Inflammatory macrophage (primary cell): ENCODE results near the gene PARL.

Source experiments
- DNase-seq, 2 donors: peaks; one replicate each; pipeline ENCODE4 v3.0.0-alpha.2; 2020 to 2022

PARL gene

DNA sequence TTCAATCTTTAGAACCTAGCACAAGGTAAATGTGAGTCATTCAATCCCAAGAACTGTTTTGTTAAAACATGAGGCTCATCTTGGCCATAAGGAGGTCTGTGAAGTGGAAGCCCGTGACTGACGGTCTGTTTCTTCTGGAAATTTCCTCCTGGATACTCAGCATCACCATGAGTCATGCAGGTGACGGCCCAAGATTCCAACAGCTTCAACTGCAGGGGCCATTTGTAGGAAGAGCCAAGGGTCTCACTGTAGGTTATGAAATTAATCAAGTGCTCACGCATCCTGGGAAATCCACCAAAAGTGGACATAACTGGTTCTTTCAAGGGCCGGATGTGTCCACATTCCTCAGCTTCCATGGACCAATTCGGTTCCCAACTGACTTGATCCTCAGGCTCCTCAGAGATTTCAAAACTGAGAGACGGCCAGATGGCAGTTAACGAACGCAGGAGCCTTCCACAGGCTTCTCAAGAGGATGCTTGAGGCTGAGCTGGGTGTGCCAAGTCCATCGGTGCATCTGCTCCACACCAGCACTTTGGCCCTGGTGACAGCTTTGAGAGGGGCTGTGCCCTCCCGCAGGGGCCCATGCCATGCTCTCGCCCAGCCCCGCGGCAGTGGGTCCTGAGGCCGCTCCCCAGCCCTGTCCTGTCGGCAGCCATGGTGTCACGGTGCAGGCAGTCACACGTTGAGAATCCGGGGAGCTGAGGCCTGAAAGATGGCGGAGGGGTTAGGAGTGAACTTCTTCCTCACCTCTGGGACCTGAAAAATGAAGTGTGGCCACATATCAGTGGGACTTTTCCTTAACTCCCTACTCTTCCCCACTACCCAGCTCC is 67.8 kb downstream of the PARL start:
- DNase-seq = no peak

DNA sequence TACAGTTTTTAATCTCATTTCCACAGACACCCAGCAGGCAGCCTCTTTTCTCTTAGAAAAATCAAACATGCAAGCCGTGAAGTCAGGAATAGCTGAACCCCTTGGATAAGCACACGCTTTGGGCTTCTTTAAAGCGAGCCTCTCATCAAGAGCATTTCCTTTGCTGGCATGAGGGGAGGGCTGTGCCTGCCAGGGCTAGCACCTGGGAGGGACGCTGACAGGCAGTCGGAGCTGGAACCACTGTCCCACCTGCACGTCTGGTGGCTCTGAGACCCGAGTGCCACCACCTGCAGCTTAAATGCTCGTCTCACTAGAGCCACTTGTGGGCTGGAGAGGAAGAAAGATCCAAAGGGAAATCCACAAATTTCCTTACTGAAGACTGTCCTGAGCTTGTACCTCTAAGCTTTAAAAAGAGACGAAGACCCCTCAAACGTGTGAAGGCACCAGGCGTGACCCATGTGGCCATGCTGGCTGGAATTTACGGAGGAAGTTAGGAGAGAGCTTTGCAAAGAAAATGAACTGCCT is 68.7 kb downstream of the PARL start:
- no peak for DNase-seq

DNA sequence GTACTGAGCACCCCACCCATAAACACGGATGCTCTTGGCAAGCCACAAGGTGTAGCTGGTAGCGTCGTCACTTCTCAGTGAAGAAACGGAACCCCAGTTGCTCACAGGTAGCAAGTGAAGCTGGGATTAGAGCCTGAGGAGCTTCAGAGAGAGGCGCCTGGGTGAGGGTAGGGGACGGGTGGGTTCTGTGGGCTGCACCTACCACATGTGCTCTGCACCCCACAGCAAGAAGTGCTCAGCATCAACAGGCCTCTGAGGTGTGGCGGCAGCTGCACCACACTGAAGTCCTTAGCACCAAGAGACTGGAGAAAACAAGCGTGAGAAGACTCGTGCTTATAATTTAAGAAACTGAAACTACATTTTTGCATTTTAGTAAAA is 69.1 kb downstream of the PARL start:
- DNase-seq = no peak

DNA sequence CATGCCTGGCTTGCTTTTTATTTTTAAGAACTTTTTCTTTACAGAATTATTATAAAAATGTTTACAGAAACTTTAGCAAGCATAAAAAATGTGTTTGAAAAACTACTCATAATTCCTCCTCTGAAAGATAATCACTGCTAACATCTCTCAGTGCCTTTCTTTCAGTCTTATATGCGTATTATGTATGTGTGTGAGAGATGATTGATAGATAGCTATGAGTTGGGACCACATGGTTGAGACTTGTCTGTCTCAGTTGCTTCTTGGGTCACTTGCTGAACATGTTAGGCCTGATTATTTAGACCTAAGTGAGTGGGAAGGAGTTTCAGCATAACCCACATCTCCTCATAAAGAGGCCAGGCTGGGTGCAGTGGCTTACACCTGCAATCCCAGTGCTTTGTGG is 70.4 kb downstream of the PARL start:
- DNase-seq = no peak

DNA sequence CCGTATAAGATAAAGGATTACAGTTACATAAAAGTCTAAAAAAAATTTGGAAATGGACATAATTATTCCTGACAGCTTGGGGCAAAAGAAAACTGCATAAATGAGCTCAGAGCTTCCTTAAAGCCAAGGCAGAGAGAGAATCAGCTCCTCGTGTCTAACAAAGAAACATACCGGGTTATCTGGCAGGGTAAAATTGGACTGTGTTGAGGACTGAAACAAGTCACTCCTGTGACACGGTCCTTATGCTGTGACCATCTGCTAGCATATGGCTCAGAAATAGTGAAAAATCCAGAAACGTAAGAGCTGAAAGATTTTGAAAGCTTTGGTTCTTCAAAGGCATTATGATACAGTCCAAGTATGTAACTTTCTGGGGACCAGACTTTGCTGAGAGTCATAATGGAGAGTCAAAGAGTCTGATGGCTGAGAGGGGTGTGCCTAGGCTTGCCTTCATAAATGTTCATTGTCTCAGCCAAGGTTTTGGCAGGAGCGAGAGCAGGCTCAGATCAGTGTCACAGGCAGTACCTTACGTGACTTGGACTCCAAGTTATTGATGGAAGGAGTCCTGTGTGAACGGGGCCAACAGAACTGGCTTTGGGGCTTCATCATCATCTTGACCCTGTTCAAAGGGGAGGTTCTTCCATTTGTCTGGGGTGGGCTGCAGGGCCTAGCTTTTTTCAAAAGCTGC is 71.8 kb downstream of the PARL start:
- DNase-seq = no peak

DNA sequence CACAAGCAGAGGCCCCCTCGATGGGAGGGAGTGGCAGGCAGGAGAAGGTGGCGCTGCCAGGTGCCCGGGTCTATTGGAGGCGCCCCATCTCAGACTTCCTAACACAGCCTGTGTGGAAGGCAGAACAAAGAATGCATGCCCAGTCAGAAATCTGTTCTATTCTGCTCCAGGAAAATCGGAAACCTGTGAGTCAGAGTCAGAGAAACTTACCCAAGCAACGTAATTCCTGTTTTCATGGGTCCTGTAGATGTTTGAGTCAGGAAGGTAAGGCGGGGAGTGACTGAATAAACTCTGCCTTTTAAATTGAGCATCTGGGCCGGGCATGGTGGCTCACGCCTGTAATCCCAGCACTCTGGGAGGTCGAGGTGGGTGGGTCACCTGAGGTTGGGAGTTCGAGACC is 73.0 kb downstream of the PARL start:
- no peak for DNase-seq

DNA sequence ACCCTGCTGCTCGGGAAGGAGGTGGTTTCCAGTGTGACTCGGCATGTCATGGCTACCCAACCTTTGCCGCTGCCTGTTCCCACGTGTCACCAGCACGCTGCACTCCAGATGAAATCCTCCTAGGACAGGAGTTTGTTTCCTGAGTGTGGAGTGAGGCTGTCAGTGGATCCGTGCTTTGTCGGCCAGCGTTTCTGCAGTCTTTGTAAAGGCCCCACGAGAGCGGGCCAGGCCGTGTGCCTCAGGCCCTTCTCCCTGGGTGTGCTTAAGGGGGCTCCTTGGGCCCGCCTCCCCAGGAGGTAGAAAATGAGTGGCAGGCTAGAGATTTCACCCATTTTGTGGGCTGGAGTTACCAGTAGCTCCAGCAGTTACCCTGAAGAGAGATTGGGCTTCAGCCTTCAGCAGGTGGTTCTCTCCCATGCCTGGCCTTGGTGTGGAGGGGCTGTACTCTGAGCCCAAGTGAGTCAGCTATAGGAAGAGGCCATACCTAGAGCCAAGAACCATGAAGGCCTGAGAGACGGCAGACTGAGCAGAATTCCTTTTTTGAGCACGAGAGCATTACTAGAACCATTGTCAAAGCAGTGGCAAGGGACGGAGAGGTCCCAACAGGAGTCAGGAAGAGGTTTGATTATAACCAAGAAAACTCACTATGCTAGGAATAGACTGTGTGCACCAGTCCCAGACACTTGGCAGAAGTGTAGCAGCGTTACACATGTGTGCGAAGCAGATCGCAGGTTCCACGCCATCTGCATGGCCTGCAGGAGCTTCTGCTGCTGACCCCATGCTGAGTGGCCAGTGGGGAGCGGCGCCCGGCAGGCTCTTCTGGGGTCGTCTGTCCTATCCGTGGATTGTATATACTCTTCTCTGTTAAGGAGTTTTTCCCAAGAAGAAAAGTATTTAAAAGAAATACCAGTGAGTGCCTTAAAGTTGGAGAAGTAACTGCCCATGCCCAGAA is 73.8 kb downstream of the PARL start:
- no peak for DNase-seq

DNA sequence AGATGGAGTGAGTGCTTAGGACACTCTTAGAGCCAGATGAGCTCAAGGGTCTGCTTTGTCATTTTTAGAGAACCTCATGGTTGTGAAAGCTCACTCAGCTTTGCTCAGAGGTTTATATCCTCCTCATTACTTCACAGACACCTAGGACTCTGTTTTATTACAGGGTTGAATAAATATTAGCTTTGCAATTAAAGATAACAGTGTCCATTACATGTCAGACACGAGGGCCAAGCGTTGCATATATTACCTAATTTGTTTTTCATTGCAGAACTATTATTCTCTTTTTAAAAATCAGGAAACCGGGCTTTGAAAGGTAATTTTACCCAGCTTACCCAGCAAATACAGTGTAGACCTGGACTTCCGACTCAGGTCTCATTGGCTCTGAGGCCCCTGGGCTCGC is 75.4 kb downstream of the PARL start:
- DNase-seq = no peak

DNA sequence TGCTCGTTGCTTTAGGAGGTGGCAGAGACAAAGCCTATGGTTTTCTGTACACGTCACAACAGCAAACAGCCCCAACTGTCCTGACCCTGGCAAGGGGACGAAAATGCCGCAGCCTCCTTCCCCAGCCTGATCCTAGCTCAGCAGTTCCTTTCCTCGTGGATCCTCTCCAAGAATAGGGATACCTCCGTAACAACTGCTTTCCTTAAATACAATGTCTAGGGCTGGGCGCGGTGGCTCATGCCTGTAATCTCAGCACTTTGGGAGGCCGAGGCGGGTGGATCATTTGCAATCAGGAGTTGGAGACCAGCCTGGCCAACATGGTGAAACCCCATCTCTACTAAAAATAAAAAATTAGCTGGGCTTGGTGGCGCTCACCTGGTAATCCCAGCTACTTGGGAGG is 76.3 kb downstream of the PARL start:
- no peak for DNase-seq

DNA sequence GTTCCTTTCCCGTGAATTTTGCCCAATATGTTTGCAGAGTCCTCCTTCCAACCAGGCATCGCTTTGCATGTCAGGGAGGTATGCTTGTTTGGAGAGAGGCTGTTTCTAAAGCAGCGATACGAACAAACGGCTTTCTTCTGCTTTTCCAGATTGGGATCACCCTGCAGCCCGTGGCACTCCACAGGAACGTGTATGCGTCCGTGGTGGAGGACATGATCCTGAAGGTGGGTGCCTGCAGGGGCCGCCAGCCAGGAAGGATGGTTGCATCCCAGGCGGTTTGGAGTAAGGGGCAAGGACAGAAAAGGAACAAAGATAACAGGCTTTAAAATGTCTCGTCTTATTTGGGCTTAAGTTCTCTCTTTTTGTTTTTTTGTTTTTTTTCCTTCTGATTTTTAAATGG is 76.8 kb downstream of the PARL start:
- no peak for DNase-seq

DNA sequence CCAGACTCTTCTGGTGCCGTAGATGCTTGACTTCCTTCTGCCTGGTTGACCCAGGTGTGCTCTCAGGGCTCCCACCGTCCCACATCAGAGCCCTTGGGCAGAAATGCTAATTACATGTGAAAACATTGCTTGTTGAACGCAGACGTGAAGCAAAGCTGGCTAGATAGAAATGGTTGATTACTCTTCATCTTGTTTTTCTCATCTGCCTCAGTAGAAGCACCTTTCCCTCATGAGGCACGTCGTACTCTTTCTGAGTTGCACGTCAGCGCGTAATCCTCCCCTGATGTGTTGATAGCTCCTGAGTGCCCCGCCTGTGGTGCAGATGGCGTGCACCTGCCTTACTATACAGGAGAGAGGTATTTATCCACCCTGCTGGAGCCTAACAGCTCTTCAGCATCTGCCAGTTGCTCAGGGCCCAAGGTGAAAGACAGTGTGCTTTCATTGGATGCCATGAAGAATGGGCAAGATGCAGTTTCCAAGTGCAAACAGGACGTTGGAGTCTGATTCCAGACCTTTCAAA is 77.4 kb downstream of the PARL start:
- no peak for DNase-seq

DNA sequence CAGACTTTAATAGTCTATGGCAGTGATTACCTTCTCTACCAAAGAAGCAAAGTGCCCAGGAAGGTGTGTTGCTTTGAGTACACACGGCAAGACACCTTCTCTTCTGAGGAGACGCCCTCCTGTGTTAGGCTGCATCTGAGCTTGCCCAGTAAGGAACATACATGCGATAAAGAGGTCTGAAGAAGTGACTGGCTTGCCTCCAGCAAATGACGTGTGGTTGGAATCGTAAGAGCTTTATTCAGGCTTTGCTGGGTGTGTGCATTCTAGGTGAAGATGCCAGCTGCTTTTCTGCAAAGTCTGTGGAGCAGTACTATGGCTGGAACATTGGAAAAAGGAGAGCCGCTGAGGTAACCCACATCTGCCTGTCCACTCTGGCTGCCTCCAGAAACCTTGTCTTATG is 81.7 kb downstream of the PARL start:
- DNase-seq = no peak

DNA sequence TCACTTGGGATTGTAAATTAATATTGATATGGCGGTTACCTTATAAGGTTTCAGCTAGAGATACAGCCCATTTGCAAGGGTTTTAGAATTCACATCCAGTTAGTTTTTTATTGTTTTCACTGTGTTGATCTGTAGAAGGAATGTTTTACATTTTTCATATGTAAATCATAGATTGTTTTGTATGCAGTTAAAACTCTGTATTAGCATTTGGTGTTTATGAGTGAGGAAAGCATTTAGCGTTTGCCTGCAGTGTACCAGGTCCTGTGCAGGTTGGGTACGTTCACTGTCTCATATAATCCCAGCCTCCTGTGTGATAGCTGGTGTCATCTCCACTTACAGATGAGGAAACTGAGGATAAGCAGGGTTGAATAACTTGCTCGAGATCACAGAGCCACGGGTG is 83.1 kb downstream of the PARL start:
- no peak for DNase-seq

DNA sequence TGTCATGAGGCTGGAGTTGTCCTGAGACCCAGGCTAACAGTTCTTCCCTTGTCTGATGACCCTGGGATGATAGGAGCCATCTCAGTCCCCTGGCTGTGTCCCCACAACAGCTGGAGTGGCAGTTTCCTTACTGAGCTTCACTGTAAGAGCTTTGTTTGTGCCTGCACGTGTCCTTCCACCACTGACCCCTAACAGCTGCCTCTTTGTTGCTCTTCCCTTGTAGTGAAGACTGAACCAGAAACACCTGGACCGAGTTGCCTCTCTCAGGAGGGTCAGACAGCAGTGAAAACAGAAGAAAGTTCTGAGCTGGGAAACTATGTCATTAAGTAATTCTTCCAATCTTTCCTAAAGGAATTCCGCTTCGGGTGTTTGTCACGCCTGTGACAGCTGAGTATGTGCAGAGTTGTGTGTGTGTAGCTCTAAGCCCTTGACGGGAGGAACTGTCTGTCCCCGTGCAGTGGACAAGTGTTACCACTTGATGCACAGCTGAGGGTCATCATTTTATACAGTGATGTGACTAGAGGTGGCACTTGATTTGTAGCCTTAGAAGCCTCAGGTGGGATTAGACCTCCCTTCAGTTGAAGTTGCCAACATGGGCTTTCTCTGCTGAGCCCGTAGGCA is 84.3 kb downstream of the PARL start:
- DNase-seq = no peak

DNA sequence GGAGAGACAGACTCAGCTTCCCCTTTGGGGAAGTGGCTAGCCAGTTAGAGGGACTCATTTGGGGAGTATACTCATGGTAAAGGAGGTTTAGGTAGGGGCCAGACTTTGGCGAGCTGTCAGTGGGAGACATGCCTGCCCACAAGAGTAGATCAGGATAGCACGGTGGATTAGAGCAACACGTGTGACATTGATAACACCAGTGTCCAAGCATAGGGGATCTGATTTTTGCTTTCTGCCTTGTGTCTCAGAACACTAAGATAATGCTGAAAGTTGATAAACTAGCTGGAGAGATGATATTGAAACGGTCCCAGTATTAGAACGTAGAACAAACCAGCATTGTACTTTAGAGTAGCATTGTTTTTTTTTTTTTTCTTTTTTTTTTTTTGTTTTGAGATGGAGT is 85.2 kb downstream of the PARL start:
- DNase-seq = no peak

DNA sequence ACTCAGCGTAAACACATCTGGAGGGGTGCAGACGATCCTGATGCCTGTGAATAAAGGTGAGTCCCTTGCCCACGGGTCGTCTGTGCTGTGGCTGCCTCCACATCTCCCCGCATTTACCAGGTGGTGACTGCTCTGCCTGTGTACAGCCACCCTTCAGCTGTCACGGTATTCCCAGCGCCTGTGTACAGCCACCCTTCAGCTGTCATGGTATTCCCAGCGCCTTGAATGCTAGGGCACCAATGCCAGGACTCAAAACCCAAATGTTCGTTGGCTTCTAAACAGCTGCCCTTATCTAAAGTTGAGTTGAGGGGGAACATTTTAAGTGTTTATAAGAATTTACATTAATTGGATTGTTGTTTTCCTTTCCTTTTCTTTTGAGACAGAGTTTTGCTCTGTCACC is 86.7 kb downstream of the PARL start:
- DNase-seq = no peak

DNA sequence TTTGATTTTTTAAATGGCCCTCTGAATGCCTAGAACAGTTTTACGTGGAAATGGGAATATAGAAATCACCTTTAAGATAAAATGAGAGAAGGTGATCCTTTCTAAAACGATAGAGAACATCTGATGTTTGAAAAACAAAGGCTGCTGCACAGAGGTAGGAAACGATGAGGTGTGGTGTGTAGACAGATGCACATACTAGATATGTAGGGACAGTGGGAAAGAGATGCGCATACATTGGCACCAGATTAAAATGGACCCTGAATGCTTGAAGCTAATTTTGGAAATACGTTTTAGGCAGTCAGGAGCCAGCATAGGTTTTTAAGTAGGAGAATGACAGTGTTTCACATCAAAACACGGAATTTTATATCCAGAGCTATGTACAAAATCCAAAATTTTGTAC is 88.3 kb downstream of the PARL start:
- DNase-seq = no peak

DNA sequence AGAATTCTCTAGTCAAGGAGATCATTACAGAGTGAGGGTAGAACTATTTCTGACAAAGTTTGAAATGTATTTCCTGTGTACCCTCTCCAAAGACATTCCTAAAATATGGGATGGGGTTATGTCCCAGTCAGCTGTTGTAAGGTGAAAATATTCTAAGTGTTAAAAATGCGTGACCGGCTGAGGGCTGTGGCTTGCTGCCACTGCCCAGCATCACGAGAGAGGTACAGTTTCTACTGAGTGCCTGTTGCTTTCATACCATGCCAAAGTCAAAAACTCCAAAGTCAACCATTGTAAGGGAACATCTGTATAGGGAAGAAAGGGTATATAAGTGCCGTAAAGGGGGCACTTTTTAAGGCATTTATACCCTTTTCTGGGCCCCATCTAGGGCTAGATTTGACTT is 90.2 kb downstream of the PARL start:
- DNase-seq = no peak

DNA sequence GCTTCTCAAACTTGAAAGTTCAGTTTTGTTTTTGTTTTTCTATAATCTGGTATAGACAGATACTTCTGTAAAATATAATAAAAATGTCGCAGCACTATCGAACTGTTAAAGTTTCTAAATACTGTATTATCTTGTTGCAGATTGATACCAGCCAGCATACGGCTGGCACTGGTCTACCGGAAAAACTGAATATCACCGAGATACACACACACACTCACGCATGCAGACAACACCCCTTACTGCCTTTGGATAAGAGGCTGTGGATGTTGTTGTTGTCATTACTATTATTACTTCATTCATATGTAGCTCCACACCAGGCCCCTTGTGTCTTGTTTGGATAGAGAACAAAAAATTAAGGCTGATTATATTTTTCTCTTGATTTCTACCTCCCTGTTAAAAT is 91.7 kb downstream of the PARL start:
- DNase-seq = no peak

DNA sequence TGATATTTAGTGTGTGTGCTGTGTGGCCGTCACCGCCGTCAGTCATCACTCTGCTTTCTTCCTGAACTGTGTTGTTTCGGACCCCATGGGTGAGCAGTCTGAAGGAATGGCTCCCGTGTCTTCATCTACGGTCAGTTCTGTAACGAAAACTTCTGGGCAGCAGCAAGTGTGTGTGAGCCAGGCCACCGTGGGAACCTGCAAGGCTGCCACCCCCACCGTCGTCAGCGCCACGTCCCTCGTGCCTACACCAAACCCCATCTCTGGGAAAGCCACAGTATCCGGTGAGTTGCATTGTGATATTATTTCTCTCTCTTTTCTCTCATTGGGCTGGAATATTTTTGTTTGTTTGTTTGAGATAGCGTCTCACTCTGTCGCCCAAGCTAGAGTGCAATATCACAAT is 94.0 kb downstream of the PARL start:
- DNase-seq = no peak

DNA sequence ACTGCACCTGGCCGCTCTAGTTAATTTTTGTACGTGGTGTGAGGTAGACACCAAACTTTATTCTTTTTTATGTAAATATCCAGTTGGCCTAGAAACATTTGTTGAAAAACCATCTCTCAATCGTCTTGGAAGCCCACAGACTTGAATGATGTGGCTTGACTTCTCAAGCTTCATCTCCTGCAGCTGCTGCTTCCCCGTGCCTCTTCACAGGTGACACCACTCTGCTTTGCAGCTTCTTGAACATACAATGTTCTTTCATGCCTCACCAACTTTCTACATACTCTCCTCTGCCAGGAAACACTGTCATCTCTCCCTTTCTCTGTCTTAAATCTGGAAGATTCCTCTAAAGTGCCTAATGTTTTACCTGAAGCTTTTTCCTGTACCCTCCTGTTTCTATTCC is 94.9 kb downstream of the PARL start:
- no peak for DNase-seq

DNA sequence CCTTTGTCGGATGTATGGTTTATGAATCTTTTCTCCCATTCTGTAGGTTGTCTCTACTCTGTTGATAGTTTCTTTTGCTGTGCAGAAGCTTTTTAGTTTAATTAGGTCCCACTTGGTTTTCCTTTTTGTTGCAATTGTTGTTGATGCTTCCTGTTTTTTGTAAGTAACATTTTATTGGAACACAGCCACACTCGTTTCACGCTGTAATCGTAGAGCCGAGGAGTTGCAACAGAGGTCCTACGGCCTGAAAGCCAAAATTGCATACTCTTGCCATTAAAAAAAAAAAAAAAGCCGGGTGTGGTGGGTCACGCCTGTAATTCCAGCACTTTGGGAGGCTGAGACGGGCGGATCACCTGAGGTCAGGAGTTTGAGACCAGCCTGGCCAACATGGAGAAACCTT is 100.2 kb downstream of the PARL start:
- DNase-seq = peak; percentile 86 to 91
